Spleen (tissue), 7 donors: Measurements from ENCODE around the gene GALNT5.

Source experiments
- CTCF ChIP-seq, 11 experiments: fragments of 200-600 bp in 7 of 11; fragments of 450-650 bp in 4 of 11; sonication (generic) in 4 of 11; IDR thresholded peaks in 8 of 11; conservative IDR thresholded peaks in 3 of 11; 1 replicate in 7 of 11; 2 replicates in 4 of 11; pipeline versions ENCODE4 v1.4.0 to v1.8.0; 2016 to 2021; ENCODE audit warnings: antibody characterized with exemption in 11 of 11, inconsistent platforms in 4 of 11, mild to moderate bottlenecking in 1 of 11
- POLR2A ChIP-seq, 3 donors: fragments of 450-650 bp; IDR thresholded peaks; one replicate each; pipeline ENCODE4 v1.5.1; 2017; ENCODE audit warnings: antibody characterized with exemption in 3 of 3, mild to moderate bottlenecking in 1 of 3
- POLR2AphosphoS5 ChIP-seq, 3 donors: sonication (generic); formaldehyde crosslinking; IDR thresholded peaks; one replicate each; pipeline ENCODE4 v1.5.1; 2017; ENCODE audit warnings: antibody characterized with exemption in 3 of 3
- donor health status: DM: no; HTN: no; CAD: no; lungs with moderate emphysema.
- donor health status: DM: no; HTN: no; CAD: no.
- donor health status: DM: no; HTN: no; CAD: no.

GRCh38 chr2:157337978-157338377, 80.5 kb downstream of the GALNT5 start:
- TF ChIP-seq POLR2A (IDR thresholded peaks at IDR 0.05) = no peak
- no peak for TF ChIP-seq POLR2AphosphoS5 (IDR thresholded peaks at IDR 0.05)
- TF ChIP-seq CTCF (IDR thresholded peaks at IDR 0.05 in 8 of 11, conservative IDR thresholded peaks at IDR 0.05 in 3 of 11) = no peak
